Midbrain (tissue), 1 donor: ENCODE results near the gene GINS1.
"Not testable (repeated sequence)": the region's sequence is repeated elsewhere in the genome, so short reads cannot be mapped to it uniquely, and the experiment has no call there.

Experiments used
- DNase-seq: peaks from one replicate; lab custom pipeline; 2025; lab: John Stamatoyannopoulos, UW

Gene GINS1

GRCh38 chr20:25389858-25390537 is 17.5 kb upstream of the GINS1 start:
- peak; percentile 40 for DNase-seq

GRCh38 chr20:25390538-25391528 is 16.6 kb upstream of the GINS1 start, which contains the start of gene ABHD12:
Gene ABHD12, minus strand, starts transcription at chr20:25390835. Its CDS starts 132 bp downstream, at chr20:25390703.
- DNase-seq, result peak; percentile 96

GRCh38 chr20:25394276-25394675 is 13.2 kb upstream of the GINS1 start:
- no peak for DNase-seq

GRCh38 chr20:25394996-25395395 is 12.5 kb upstream of the GINS1 start:
- no peak for DNase-seq

GRCh38 chr20:25397096-25397495 is 10.4 kb upstream of the GINS1 start:
- no peak for DNase-seq

GRCh38 chr20:25397821-25398220 is 9.7 kb upstream of the GINS1 start:
- DNase-seq, result no peak

GRCh38 chr20:25398376-25399036 is 9.0 kb upstream of the GINS1 start:
- peak; percentile 39 for DNase-seq

- DNase-seq, result peak; percentile 86
Measured at GRCh38 chr20:25399037-25399430, 8.4 kb upstream of the GINS1 start.

GRCh38 chr20:25400291-25400732 is 7.2 kb upstream of the GINS1 start:
- not testable (repeated sequence) for DNase-seq

- DNase-seq, result no peak
Measured at GRCh38 chr20:25402583-25402982, 4.9 kb upstream of the GINS1 start.

GRCh38 chr20:25408170-25408547 is 686 bp downstream of the GINS1 start:
- DNase-seq, result no peak

- no peak for DNase-seq
Measured at GRCh38 chr20:25408890-25409289, 1.4 kb downstream of the GINS1 start.

- DNase-seq, result no peak
Measured at GRCh38 chr20:25418776-25419175, 11.3 kb downstream of the GINS1 start.

- no peak for DNase-seq
Measured at GRCh38 chr20:25421102-25421501, 13.6 kb downstream of the GINS1 start.

- DNase-seq, result no peak
Measured at GRCh38 chr20:25422032-25422431, 14.6 kb downstream of the GINS1 start.

GRCh38 chr20:25424536-25424935 is 17.1 kb downstream of the GINS1 start:
- DNase-seq, result no peak

- no peak for DNase-seq
Measured at GRCh38 chr20:25437153-25437581, 29.7 kb downstream of the GINS1 start.

- DNase-seq, result no peak
Measured at GRCh38 chr20:25439328-25439727, 31.9 kb downstream of the GINS1 start.

- no peak for DNase-seq
Measured at GRCh38 chr20:25444556-25444955, 37.1 kb downstream of the GINS1 start.

- DNase-seq, result no peak
Measured at GRCh38 chr20:25447671-25448070, 40.2 kb downstream of the GINS1 start.

- no peak for DNase-seq
Measured at GRCh38 chr20:25452333-25452732, 44.9 kb downstream of the GINS1 start.
